Neural crest cell (in vitro differentiated cells): ENCODE data around the gene RBP7. TPM values are rescaled to one million over a fixed set of nuclear protein-coding genes. Genes with fewer than 3 reads are reported as not detected.
A peak's percentile ranks its signal among the peaks of the same experiment; 100 is the strongest.

Source experiments
- DNase-seq: peaks from one replicate; pipeline ENCODE4 v3.0.0; 2021; ENCODE audit warnings: low read depth, mixed read lengths, low spot score
- H3K27ac Mint-ChIP-seq: one replicate; pipeline ENCODE4 v1.8.0; 2021; ENCODE audit warnings: mild to moderate bottlenecking, mixed read lengths; ENCODE audit not compliant: unreplicated experiment
- H3K27me3 Mint-ChIP-seq: 2 replicates; pipeline ENCODE4 v1.8.0; 2021; ENCODE audit warnings: low read depth, mild to moderate bottlenecking, mixed read lengths
- H3K36me3 Mint-ChIP-seq: 2 replicates; pipeline ENCODE4 v1.8.0; 2021; ENCODE audit warnings: low read depth, mild to moderate bottlenecking, mixed read lengths
- H3K4me1 Mint-ChIP-seq: 2 replicates; pipeline ENCODE4 v1.8.0; 2021; ENCODE audit warnings: mixed read lengths
- H3K4me3 Mint-ChIP-seq: one replicate; pipeline ENCODE4 v1.8.0; 2021; ENCODE audit warnings: mild to moderate bottlenecking, mixed read lengths
- H3K9me3 Mint-ChIP-seq: 2 replicates; pipeline ENCODE4 v1.8.0; 2021; ENCODE audit warnings: mixed read lengths
- total RNA-seq: library from RNA; stranded (reverse); gene quantifications from 2 replicates; pipeline ENCODE4 v1.2.1, GENCODE V29; 2021
- TF ChIP-seq, protein P1 (sequence below): fragments of 200-600 bp; sonication (generic); conservative IDR thresholded peaks from 2 replicates; pipeline ENCODE4 v1.5.0; 2021; ENCODE audit warnings: antibody characterized with exemption, mild to moderate bottlenecking

The RBP7 gene
- total RNA-seq, 1 donor from 2014 or later, result not detected

DNA sequence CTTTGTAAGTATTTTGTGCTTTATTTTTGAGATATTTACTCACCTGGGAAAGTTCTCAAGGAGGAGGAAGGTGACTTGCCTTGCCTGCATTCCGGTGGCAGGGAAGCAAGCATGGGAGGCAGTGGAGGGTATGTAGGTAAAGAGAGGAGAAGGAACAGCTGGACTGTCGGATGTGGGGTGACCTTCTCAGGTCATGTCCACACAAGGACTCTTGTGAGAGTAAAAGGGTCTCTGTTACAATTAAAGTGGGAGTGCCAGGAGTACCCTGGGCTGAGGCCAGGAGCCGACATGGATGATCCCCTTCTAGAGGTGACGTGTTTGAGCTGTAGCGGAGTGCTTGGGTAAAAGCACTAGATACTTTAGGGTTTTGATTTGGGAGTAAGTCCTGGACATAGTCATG is 60.8 kb downstream of the RBP7 start:
- TF ChIP-seq, protein P1, sequence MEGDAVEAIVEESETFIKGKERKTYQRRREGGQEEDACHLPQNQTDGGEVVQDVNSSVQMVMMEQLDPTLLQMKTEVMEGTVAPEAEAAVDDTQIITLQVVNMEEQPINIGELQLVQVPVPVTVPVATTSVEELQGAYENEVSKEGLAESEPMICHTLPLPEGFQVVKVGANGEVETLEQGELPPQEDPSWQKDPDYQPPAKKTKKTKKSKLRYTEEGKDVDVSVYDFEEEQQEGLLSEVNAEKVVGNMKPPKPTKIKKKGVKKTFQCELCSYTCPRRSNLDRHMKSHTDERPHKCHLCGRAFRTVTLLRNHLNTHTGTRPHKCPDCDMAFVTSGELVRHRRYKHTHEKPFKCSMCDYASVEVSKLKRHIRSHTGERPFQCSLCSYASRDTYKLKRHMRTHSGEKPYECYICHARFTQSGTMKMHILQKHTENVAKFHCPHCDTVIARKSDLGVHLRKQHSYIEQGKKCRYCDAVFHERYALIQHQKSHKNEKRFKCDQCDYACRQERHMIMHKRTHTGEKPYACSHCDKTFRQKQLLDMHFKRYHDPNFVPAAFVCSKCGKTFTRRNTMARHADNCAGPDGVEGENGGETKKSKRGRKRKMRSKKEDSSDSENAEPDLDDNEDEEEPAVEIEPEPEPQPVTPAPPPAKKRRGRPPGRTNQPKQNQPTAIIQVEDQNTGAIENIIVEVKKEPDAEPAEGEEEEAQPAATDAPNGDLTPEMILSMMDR, result no peak
- H3K4me1 Mint-ChIP-seq, result peaks cover 34% of the 10 kb centered on the region
- no peaks in the 10 kb centered on the region for H3K27me3 Mint-ChIP-seq
- peaks cover 3% of the 10 kb centered on the region for H3K36me3 Mint-ChIP-seq
- H3K4me3 Mint-ChIP-seq, result no peak overlapping the region
- no peak for DNase-seq
- H3K27ac Mint-ChIP-seq, result peak overlapping the region; percentile 32
- no peaks in the 10 kb centered on the region for H3K9me3 Mint-ChIP-seq

DNA sequence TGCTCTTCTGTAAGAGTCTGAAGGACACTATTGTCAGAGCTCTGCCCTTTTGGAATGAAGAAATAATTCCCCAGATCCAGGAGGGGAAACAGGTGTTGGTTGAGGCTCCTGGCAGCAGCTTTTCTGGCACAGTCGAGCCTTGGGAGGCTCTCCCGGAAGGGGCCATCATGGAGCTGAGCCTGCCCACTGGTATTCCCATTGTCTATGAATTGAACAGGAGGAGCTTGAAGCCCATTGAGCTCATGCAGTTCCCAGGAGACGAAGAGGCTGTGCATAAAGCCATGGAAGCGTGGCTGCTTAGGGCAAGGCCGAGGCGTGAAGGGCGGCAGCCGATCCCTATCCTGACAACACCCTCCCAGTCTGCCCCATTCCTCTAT is 62.3 kb downstream of the RBP7 start:
- Mint-ChIP-seq H3K4me3 (no peak overlapping the region), H3K27ac (peak overlapping the region; percentile 40), H3K36me3 (peaks cover 2% of the 10 kb centered on the region), H3K9me3 (no peaks in the 10 kb centered on the region), H3K4me1 (peaks cover 39% of the 10 kb centered on the region), H3K27me3 (no peaks in the 10 kb centered on the region)
- TF ChIP-seq, protein P1, result no peak
- no peak for DNase-seq

DNA sequence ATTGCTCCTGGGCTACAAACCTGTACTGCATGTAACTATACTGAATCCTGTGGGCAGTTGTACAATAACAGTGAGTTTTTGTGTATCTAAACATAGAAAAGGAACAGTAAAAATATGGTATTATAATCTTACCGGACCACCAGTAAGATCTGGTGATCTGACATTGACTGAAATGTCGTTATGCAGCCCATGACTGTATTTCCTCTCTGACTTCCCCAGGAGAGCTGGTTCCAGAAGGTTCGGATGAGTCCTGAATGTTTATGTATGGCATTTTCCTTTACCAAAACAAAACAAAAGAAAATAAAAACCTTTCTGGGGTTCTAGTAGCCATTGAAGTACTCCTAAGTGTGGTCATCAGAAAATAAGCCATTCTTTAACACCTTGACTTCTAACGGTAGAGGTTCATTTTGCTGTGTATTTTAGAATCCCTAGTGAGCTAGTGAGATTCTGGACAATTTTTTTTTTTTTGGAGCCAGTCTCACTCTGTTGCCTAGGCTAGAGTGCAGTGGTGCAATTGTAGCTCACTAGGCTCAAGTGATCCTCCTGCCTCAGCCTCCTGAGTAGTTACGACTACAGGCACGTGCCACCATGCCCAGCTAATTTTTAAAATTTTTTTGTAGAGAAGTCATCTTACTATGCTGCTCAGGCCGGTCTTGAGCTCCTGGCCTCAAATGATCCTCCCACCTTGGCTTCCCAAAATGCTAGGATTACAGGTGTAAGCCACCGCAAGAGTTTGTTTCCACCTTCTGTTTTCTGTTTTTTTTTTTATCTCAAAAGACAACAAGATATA is 63.5 kb downstream of the RBP7 start:
- DNase-seq, result no peak
- Mint-ChIP-seq H3K27ac (no peak overlapping the region), H3K4me3 (no peak overlapping the region), H3K9me3 (no peaks in the 10 kb centered on the region), H3K36me3 (no peaks in the 10 kb centered on the region), H3K27me3 (no peaks in the 10 kb centered on the region), H3K4me1 (peaks cover 44% of the 10 kb centered on the region)
- TF ChIP-seq, protein P1, result no peak

DNA sequence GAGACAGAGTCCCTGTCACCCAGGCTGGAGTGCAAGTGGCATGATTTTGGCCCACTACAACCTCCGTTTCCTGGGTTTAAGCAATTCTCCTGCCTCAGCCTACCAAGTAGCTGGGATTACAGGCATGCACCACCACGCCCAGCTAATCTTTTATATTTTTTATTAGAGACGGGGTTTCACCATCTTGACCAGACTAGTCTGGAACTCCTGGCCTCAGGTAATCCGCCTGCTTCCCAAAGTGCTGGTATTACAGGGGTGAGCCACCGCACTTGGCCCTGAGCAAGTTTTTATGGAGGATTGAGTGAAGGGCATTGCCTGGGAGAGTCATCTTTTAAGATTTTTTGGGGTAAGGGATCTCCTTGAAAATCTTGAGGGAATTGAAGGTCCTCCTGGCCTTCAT is 64.2 kb downstream of the RBP7 start:
- Mint-ChIP-seq H3K27me3 (no peaks in the 10 kb centered on the region), H3K4me1 (peaks cover 40% of the 10 kb centered on the region), H3K27ac (no peak overlapping the region), H3K4me3 (no peak overlapping the region), H3K36me3 (no peaks in the 10 kb centered on the region), H3K9me3 (no peaks in the 10 kb centered on the region)
- TF ChIP-seq, protein P1, result no peak
- no peak for DNase-seq

DNA sequence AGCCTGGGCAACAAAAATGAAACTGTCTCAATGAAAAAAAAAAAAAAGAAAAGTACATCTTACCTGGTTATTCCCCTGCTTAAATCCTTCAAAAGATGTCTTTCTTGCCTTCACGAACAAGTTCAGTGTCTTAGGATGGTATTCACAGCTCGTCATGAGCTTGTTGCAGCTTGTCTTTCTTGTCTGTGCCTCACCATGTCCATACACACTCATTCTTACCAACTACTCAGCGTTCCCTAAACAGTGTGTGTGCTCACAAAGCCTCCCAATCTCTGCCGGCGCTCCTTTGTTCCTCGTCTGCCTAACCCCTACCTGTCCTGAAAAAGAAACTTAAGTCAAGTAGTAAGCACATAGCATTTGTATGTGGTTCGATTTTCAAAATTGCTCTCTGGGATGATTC is 66.8 kb downstream of the RBP7 start:
- Mint-ChIP-seq H3K4me1 (peaks cover 41% of the 10 kb centered on the region), H3K36me3 (no peaks in the 10 kb centered on the region), H3K9me3 (no peaks in the 10 kb centered on the region), H3K4me3 (no peak overlapping the region), H3K27ac (no peak overlapping the region), H3K27me3 (no peaks in the 10 kb centered on the region)
- TF ChIP-seq, protein P1, result no peak
- DNase-seq, result no peak
